22Rv1 (cell line): ENCODE results near the gene PRPSAP2.

ENCODE experiments used
- H3K27ac ChIP-seq: fragments of 450-650 bp; 2 replicates; pipeline ENCODE4 v1.5.1; 2017
- ZFX ChIP-seq: fragments of 450-650 bp; IDR thresholded peaks from 2 replicates; pipeline ENCODE4 v1.6.1; 2017; ENCODE audit warnings: antibody characterized with exemption, borderline replicate concordance
- TF ChIP-seq, protein P1 (sequence below): fragments of 450-650 bp; IDR thresholded peaks from 2 replicates; pipeline ENCODE4 v1.5.1; 2017; ENCODE audit warnings: mild to moderate bottlenecking

The PRPSAP2 gene

DNA sequence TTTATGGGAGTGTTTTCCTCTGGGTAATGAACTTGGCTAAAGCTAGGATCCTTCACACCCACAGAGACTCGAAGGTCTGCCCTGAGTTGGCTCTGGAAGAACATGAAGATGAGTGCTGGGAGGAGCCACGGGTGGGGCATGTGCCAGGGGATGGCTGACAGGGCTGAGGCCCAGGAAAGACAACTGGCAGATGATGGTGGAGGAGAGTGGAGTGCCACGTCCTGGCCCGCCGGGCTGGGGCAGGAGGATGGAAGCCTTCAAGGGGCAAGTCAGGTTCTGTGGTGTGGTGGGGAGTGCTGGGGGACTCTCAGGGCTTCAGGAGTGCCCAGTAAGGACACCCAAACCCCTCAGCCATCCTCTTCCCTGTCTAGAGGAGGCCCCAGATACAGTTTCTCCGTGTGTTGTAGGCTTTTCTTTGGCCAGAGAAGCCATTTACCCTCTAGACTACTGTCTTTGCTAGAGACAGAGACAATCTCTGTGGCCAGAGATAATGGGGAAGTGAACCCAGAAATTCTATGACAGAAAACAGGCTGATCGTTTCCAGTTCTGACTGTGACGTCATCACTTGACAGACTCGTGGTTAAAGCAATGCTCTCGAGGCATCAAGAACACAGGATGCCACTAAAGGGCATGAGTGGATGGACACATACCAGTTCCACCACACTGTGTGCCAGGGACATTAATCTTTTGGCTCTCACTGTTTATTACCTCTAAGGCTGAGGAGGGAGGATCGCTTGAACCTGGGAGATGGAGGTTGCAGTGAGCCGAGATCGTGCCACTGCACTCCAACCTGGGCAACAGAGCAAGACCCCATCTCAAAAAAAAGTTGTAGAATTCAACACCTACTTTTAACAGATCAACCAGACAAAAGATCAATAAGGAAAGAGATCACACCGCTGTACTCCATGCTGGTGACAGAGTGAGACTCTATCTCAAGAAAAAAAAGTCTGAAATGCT is 75.4 kb downstream of the PRPSAP2 start:
- H3K27ac ChIP-seq = no peak overlapping the region
- no peak for TF ChIP-seq ZFX
- TF ChIP-seq, protein P1, sequence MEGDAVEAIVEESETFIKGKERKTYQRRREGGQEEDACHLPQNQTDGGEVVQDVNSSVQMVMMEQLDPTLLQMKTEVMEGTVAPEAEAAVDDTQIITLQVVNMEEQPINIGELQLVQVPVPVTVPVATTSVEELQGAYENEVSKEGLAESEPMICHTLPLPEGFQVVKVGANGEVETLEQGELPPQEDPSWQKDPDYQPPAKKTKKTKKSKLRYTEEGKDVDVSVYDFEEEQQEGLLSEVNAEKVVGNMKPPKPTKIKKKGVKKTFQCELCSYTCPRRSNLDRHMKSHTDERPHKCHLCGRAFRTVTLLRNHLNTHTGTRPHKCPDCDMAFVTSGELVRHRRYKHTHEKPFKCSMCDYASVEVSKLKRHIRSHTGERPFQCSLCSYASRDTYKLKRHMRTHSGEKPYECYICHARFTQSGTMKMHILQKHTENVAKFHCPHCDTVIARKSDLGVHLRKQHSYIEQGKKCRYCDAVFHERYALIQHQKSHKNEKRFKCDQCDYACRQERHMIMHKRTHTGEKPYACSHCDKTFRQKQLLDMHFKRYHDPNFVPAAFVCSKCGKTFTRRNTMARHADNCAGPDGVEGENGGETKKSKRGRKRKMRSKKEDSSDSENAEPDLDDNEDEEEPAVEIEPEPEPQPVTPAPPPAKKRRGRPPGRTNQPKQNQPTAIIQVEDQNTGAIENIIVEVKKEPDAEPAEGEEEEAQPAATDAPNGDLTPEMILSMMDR = no peak

DNA sequence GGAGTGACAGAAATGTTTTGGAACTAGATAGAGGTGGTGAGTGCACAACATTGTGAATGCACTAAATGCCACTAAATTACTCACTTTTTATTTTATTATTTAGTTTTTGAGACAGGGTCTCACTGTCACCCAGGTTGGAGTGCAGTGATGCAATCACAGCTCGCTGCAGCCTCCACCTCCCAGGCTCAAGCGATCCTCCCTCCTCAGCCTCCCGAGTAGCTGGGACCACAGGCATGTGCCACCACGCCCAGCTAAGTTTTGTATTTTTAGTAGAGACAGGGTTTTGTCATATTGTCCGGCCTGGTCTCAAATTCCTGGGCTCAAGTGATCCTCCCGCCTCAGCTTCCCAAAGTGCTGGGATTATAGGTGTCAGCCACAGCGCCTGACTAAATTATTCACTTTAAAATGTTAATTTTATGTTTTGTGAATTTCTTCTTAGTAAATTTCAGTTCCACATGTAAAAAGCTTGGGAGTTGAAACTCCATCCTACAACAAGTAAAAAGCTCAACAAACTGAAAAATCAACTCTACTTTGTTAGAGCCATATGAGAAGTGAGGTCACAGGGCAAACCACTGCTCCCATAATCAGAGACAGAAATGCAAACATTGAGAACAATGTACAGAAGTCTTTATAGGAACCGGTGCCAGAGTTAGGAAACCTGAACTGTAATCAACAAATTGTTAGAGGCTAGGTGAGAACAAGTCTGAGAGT is 80.2 kb downstream of the PRPSAP2 start:
- TF ChIP-seq ZFX = no peak
- TF ChIP-seq, protein P1 = no peak
- H3K27ac ChIP-seq = no peak overlapping the region

DNA sequence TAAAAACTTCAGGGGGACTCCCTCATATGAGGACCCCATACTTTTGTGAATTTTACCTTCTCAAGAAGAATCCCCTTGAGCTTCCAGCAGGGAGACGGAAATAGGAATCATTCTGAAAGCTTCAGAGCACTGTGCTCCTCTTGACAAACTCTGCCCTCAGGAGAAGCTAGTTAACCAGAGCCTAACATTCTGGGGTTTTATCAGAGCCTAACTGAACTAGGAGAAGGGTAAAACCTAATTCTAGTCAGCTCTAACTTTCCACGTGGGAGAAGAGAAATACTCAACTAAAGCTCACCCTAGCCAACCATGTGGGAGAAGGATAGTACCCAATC is 80.7 kb downstream of the PRPSAP2 start:
- H3K27ac ChIP-seq = no peak overlapping the region
- TF ChIP-seq, protein P1 = no peak
- TF ChIP-seq ZFX = no peak

DNA sequence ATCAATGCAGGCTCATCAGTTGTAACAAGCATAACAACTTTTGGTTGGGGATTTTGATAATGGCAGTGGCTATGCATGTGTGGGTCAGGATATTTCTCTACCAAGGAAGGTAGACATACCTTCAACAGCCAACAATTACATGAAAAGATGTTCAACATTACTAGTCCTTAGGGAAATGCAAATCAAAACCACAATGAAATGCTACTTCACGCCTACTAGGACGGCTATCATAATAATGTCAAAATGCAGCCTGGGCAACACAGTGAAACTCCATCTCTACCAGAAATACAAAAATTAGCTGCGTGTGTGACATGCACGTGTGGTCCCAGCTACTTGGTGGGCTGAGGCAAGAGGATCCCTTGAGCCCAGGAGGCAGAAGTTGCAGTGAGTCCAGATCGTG is 86.7 kb downstream of the PRPSAP2 start:
- H3K27ac ChIP-seq = no peak overlapping the region
- TF ChIP-seq ZFX = no peak
- TF ChIP-seq, protein P1 = no peak

DNA sequence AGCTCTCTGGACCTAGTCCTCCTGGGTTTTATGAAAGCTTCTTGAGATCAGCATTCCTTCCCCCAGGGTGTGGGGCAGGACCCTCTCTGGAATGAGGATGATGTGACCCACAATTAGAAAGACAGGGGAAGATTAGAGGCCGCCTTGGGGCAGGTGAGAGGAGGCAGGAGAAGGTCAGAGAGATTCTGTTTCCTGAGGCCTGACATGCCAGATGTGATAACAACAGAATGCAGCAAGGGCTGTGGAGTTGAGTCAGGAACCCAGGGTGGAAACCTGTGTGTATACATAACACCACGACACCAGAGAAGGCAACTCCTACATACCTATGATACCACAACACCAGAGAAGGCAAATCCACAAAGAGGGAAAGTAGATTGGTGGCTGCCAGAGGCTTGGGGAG is 88.6 kb downstream of the PRPSAP2 start:
- no peak overlapping the region for H3K27ac ChIP-seq
- no peak for TF ChIP-seq ZFX
- TF ChIP-seq, protein P1 = no peak

DNA sequence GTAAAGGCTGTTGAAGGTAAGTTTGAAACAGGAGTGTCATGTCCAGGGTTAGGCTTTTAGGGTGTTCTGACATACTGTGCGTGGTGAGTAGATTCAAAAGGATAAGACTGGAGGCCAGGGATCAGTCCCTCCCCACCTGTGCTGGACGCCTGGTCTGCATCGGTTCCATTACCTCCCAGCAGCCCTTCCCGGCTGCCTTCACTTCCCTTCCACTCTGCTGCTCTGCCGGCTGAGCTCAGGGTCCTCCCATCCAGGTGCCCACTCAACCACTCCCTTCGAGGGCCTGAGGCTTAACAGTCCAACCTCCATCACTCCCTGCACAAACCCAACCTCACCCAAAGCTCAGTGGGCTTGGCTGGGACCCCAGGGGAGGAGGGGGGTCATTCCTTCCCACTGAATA is 89.9 kb downstream of the PRPSAP2 start:
- TF ChIP-seq, protein P1 = no peak
- TF ChIP-seq ZFX = no peak
- H3K27ac ChIP-seq = no peak overlapping the region
